Measurements from ENCODE around the gene PLXNB1. TPM values are rescaled to one million over a fixed set of nuclear protein-coding genes. Genes with fewer than 3 reads are reported as not detected.
A peak's percentile ranks its signal among the peaks of the same experiment; 100 is the strongest.

PLXNB1 gene
- total and polyA plus RNA-seq, 2 of the 13 experiments (the other 11 are each of a cell fraction or from before 2014, with no cell fraction given) = 86.0 to 143 TPM

- DNase-seq (ENCODE audit: low spot score) = no peak
- peaks cover 58% of the 10 kb centered on the region for H3K4me1 ChIP-seq (ENCODE audit: insufficient read depth, low read length)
- no peaks in the 10 kb centered on the region for H3K9me3 ChIP-seq (ENCODE audit: low read length)
- H3K27ac ChIP-seq (ENCODE audit: extremely low read length, insufficient read depth, low read length) = peak overlapping the region; percentile 89
- H3K36me3 ChIP-seq (replicated peaks in 1 of 2; ENCODE audit: control insufficient read depth in 1 of 2, insufficient read depth in 2 of 2, low read length in 2 of 2) = peaks cover 2 to 7% of the 10 kb centered on the region in 2 experiments; a peak in 1 of 5 replicates
- no peak overlapping the region for H2AFZ ChIP-seq (ENCODE audit: low read length)
- peaks cover 4% of the 10 kb centered on the region for H3K79me2 ChIP-seq (ENCODE audit: insufficient read depth, low read length)
- in situ Hi-C loops (cut with HindIII; ENCODE audit: extremely low pct_ligation_motif_present, low pct_unique_long_range_greater_than_20kb) = no loop called here
- FAIRE-seq = no peak
- no peaks in the 10 kb centered on the region; a peak in 1 of 5 replicates for H3K27me3 ChIP-seq (ENCODE audit: control insufficient read depth in 1 of 2, insufficient read depth in 2 of 2, low read length in 2 of 2)
- H3K9ac ChIP-seq (ENCODE audit: insufficient read depth, low read depth, low read length) = peak overlapping the region; percentile 80
- 32% methylated on average over 5 of the region's 5 CpGs for WGBS (ENCODE audit: low lambda C conversion rate)
- CTCF ChIA-PET (ENCODE audit: low intra/inter-chr PET ratio, low total read pairs) = no interaction called here
- no peak for ATAC-seq
- H4K20me1 ChIP-seq (ENCODE audit: insufficient read depth, low read length) = no peaks in the 10 kb centered on the region
- TSS peak; percentile 73 for BruUV-seq (replicated peaks)
- peak overlapping the region; percentile 1 to 83 (median 61); a peak in 5 of 6 replicates for H3K4me3 ChIP-seq (replicated peaks in 1 of 3; ENCODE audit: insufficient read depth in 1 of 3, low read depth in 2 of 3, low read length in 3 of 3)
- intact Hi-C loops (cut with micrococcal nuclease; ENCODE audit: unreplicated experiment) = loop anchor here (2.0 kb wide), 2 partner anchors 33 to 83 kb away; partner anchors contain the start of gene PFKFB4
- H3K4me2 ChIP-seq (ENCODE audit: low read depth, low read length) = peak overlapping the region; percentile 95
- POLR2A ChIA-PET = interaction anchor here (0.9 to 3.2 kb wide), 41 partner anchors 9 to 660 kb away, joined by 3 to 41 read pairs (median 7); partner anchors contain the start of genes ATRIP, CCDC51, CDC25A and CELSR3
- TF ChIP-seq ZNF547 (CRISPR knock-in tag; IDR thresholded peaks at IDR 0.05) = 0 out of 2 replicates have a peak, but pooled peaks have one; percentile 2
- no peak for TF ChIP-seq ZNF234 (CRISPR knock-in tag; conservative IDR thresholded peaks at IDR 0.05)
- TF ChIP-seq MED8 (CRISPR knock-in tag; IDR thresholded peaks at IDR 0.05; ENCODE audit: insufficient replicate concordance) = peak; percentile 16
- TF ChIP-seq EHMT2 (IDR thresholded peaks at IDR 0.05; ENCODE audit: borderline replicate concordance, low read depth, low read length) = peak; percentile 73; the same call in 1 of the 2 replicates
- TF ChIP-seq ZNF230 (CRISPR knock-in tag; IDR thresholded peaks at IDR 0.05) = 0 out of 2 replicates have a peak, but pooled peaks have one; percentile 14
- TF ChIP-seq RNF219 (CRISPR knock-in tag; IDR thresholded peaks at IDR 0.05) = no peak
- TF ChIP-seq CHD4 (IDR thresholded peaks at IDR 0.05; ENCODE audit: borderline replicate concordance, low read length) = peak; percentile 70; the same call in 1 of the 2 replicates
- 0 out of 2 replicates have a peak, but pooled peaks have one; percentile 27 for TF ChIP-seq KDM1A (CRISPR knock-in tag; IDR thresholded peaks at IDR 0.05)
- TF ChIP-seq TCF7 (IDR thresholded peaks at IDR 0.05; ENCODE audit: low read depth) = no peak
- 0 out of 2 replicates have a peak, but pooled peaks have one; percentile 3 for TF ChIP-seq TRIM24 (CRISPR knock-in tag; IDR thresholded peaks at IDR 0.05)
- TF ChIP-seq KMT2B (CRISPR knock-in tag; IDR thresholded peaks at IDR 0.05) = no peak
- TF ChIP-seq ZNF317 (CRISPR knock-in tag; IDR thresholded peaks at IDR 0.05) = peak; percentile 38; the same call in 1 of the 2 replicates
- TF ChIP-seq STAT6 (CRISPR knock-in tag; IDR thresholded peaks at IDR 0.05; ENCODE audit: borderline replicate concordance) = 0 out of 2 replicates have a peak, but pooled peaks have one; percentile 5
- TF ChIP-seq, protein P1, sequence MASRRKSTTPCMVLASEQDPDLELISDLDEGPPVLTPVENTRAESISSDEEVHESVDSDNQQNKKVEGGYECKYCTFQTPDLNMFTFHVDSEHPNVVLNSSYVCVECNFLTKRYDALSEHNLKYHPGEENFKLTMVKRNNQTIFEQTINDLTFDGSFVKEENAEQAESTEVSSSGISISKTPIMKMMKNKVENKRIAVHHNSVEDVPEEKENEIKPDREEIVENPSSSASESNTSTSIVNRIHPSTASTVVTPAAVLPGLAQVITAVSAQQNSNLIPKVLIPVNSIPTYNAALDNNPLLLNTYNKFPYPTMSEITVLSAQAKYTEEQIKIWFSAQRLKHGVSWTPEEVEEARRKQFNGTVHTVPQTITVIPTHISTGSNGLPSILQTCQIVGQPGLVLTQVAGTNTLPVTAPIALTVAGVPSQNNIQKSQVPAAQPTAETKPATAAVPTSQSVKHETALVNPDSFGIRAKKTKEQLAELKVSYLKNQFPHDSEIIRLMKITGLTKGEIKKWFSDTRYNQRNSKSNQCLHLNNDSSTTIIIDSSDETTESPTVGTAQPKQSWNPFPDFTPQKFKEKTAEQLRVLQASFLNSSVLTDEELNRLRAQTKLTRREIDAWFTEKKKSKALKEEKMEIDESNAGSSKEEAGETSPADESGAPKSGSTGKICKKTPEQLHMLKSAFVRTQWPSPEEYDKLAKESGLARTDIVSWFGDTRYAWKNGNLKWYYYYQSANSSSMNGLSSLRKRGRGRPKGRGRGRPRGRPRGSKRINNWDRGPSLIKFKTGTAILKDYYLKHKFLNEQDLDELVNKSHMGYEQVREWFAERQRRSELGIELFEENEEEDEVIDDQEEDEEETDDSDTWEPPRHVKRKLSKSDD (CRISPR knock-in tag; IDR thresholded peaks at IDR 0.05; ENCODE audit: low read depth) = 0 out of 2 replicates have a peak, but pooled peaks have one; percentile 12
These were observed 43.7 kb upstream of the PLXNB1 start for GRCh38 chr3:48473617-48473952.

All from HepG2 (cell line).